Measurements from ENCODE around the gene TMIGD1.
A peak's percentile ranks its signal among the peaks of the same experiment; 100 is the strongest.

Gene TMIGD1

DNA sequence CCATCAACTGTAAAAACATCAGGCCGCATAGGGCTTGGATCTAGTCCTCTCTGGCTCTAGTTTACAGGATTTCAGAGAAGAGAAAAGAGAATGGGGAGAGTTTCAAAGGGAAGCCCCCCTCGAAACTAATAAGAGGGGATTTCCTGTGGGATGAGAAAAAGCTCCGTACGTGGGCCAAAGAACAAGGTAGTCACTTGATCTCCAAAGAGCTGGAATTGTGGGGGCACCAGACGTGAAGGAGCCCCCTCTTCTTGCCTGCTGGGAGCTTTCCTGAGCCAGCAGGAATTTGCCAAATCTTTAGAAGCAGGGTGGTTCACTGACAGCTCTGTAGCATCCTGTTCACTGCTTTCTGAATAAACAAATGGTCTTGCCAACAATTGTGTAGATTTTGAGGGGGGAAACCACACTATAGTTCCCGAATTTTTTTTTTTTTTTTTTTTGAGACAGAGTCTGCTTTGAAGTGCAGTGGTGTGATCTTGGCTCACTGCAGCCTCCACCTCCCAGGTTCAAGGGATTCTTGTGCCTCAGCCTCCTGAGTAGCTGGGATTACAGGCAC lies 7.0 kb upstream of the TMIGD1 start:
- TF ChIP-seq, protein P1, sequence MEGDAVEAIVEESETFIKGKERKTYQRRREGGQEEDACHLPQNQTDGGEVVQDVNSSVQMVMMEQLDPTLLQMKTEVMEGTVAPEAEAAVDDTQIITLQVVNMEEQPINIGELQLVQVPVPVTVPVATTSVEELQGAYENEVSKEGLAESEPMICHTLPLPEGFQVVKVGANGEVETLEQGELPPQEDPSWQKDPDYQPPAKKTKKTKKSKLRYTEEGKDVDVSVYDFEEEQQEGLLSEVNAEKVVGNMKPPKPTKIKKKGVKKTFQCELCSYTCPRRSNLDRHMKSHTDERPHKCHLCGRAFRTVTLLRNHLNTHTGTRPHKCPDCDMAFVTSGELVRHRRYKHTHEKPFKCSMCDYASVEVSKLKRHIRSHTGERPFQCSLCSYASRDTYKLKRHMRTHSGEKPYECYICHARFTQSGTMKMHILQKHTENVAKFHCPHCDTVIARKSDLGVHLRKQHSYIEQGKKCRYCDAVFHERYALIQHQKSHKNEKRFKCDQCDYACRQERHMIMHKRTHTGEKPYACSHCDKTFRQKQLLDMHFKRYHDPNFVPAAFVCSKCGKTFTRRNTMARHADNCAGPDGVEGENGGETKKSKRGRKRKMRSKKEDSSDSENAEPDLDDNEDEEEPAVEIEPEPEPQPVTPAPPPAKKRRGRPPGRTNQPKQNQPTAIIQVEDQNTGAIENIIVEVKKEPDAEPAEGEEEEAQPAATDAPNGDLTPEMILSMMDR (IDR thresholded peaks at IDR 0.05; ENCODE audit: low read depth, low read length), result no peak
- DNase-seq (ENCODE audit: extremely low read depth, low read depth), result no peak

DNA sequence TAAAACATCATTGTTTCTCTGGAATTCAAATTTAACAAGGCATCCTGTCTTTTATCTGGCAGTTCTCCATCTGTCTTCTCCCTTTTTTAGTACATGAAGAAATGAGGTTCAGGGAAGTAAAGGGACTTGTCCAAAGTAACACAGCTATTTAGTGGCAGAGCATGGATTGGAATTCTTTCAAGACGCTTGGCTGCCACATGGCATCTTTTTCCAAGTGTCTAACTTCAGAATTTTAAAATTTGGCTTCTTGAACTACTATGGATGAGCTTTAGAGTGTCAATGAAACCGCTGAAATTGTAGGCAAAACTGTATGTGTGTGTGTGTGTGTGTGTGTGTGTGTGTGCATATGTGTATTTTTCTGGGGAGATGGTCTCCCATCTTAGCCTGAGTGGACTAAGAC lies 5.2 kb upstream of the TMIGD1 start:
- TF ChIP-seq, protein P1 (IDR thresholded peaks at IDR 0.05; ENCODE audit: low read depth, low read length), result no peak
- DNase-seq (ENCODE audit: extremely low read depth, low read depth), result no peak

DNA sequence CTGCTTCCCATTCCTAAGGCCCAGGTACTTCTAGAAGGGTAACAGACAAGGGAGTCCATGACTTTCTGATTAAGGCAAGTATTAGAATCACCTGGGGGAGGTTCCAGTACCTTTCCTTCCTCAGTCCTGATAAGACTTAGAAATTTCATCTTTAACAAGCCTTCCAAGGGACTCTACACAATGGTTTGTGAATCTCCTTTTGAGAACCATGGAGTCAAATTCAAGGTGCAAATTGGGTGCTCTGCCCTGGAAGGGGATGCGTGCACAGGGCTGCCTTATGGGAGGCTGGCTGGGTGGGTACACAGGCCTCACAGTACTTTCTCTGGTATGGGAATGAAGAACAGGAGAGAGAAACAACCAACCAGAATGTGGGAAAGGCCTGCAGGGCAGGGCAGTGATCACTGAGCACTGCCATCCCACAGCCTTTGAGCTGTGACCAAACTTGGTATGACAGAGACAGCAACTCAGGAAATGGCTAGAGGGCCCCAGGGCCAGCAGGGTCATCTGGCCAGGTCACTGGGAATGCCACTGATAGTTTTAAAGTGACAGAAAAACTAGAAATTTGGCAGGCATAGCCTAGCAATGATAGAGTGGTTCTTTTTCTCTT lies 3.6 kb upstream of the TMIGD1 start:
- TF ChIP-seq, protein P1 (IDR thresholded peaks at IDR 0.05; ENCODE audit: low read depth, low read length), result no peak
- no peak for DNase-seq (ENCODE audit: extremely low read depth, low read depth)

GRCh38 chr17:30336369-30337171 lies 2.7 kb upstream of the TMIGD1 start:
- DNase-seq (ENCODE audit: extremely low read depth, low read depth), result no peak
- TF ChIP-seq, protein P1 (IDR thresholded peaks at IDR 0.05; ENCODE audit: low read depth, low read length), result peak; percentile 29

GRCh38 chr17:30334421-30334820 lies 564 bp upstream of the TMIGD1 start:
- TF ChIP-seq, protein P1 (IDR thresholded peaks at IDR 0.05; ENCODE audit: low read depth, low read length), result no peak
- DNase-seq (ENCODE audit: extremely low read depth, low read depth), result no peak

DNA sequence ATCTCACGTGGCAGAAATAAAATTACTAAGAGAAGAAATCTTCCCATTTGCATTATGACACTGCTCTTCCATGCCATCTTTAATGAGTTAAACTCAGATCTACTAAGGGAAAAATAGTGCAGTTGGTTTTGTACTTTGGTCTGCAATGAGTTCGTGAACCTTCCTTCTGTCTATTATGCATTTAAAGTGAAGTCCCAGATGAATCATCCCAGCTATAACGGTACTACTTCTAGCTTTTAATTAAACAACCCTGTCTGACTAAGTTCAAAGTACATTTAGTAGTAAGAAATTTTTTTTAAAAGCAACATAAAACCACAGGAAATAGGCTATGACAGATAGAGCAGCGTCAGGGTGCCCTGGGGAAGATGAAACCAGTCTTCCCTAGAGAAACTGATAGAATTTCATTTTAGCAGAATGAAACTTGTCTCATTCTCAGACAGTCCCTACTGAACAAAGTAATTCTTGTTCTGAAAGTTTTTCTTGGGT lies 1.8 kb downstream of the TMIGD1 start:
- DNase-seq (ENCODE audit: extremely low read depth, low read depth), result no peak

More for the DNA sequence above, 1.8 kb downstream of the TMIGD1 start:
- TF ChIP-seq, protein P1 (IDR thresholded peaks at IDR 0.05; ENCODE audit: low read depth, low read length), result no peak

Data from AG09319 (cell line).